Measurements from ENCODE around the gene CUL9.

CUL9 gene

DNA sequence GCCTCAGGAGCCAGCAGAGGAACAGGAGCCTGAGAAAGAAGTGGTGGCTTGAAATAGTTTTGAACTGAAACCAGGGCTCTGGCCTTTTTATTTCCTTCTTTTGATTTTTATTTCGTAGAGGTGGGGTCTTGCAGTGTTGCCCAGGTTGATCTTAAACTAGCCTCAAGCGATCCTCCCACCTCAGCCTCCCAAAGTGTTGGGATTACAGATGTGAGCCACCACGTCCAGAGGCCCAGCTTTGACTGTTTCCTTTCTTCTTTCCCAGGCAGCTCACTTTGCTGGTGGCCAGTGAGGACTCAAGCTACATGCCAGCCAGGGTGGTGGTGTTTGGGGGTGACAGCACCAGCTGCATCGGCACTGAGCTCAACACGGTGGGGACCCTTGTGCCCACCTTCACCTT lies 20.5 kb downstream of the CUL9 start:
- DNase-seq, result no peak

DNA sequence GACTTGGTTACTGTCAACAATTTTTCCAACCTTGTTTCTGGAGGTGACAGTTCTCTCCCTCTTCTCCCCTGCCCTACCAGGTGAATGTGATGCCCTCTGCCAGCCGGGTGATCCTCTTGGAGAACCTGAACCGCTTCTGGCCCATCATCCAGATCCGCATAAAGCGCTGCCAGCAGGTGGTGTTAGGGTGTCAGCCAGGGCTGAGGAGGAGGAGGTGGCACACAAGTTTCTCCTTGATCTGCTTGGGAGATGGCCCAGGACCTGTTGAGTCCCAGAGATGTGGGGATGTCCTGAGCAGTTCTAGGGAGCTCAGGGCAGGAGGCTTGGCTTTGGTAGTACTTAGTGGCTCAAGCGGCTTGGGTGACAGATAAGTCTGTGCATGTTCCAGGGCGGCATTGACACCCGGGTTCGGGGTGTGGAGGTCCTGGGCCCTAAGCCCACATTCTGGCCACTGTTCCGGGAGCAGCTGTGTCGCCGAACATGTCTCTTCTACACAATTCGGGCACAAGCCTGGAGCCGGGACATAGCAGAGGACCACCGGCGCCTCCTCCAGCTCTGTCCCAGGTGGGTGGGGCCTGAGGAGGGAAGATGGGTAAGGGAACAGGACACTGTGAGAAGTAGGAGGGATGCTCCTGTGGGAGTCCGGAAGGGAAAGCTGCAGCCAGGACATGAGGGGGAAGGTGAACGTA lies 21.2 kb downstream of the CUL9 start:
- DNase-seq, result no peak

DNA sequence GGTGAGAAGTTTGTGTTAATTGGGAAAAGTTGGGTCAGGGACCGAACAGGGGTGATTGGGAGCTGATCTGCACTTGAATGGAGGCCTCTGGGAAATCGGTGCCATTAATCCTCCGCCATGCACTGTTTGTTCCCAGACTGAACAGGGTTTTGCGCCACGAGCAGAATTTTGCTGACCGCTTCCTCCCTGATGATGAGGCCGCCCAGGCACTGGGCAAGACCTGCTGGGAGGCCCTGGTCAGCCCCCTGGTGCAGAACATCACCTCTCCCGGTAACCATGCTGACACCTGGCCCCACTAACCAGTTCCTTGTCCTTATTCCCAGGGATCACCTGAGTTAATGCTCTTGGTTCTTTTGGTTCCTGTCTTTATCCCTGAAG lies 21.7 kb downstream of the CUL9 start:
- DNase-seq, result no peak

DNA sequence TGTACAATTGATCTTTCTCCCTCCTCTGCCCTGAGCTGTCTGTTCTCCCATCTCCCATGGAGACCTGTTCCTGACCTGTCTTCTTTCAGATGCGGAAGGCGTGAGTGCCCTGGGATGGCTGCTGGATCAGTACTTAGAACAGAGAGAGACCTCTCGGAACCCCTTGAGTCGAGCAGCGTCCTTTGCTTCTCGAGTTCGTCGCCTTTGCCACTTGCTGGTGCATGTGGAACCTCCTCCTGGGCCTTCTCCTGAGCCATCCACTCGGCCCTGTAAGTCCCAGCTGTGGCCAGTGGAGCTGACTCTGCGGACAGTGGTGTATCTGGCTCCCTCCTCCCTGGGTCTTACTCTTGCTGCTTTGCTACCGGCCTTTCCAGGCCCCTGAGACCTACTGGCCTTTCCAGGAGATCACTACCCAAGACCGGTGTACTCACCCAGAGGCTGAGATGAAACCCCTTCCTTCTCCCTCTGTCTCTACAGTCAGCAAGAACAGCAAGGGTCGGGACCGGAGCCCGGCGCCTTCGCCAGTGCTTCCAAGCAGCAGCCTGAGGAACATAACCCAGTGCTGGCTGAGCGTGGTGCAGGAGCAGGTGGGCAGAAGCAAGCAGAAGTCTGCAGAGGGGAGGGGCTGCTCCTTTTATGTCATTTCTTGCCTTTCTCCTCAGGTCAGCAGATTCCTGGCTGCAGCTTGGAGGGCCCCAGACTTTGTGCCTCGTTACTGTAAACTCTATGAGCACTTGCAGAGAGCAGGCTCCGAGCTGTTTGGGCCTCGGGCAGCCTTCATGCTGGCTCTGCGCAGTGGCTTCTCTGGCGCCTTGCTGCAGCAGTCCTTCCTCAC lies 22.5 kb downstream of the CUL9 start:
- DNase-seq, result no peak

DNA sequence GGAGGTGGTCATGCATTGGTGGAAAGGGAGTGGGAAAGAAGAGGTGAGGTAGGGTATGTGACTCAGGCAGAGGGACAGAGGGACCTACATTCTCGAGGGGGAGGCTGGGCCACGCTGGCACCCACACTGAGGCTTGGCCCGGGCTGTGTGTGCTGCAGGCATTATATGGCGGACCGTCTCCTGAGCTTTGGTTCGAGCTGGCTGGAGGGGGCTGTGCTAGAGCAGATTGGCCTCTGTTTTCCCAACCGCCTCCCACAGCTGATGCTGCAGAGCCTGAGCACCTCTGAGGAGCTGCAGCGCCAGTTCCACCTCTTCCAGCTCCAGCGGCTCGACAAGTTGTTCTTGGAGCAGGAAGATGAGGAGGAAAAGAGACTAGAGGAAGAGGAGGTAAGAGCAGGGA lies 23.9 kb downstream of the CUL9 start:
- no peak for DNase-seq

DNA sequence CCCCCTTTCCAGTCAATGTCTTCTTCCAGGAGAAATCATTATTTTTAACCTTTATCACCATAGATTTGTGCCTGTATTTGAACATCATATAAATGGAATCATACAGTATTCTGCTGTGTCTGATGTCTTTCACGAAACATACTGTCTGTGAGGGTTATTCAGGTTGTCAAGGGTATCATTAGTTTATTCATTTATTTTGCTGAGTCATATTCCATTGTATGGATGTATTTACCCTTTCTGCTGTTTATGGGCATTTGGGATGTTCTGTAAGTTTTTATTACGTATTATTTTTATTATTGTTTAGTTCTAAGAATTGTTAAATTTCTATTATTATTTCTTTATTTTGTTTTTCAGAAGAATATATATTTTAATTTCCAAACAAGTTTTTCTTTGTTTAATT lies 25.3 kb downstream of the CUL9 start:
- DNase-seq, result no peak

DNA sequence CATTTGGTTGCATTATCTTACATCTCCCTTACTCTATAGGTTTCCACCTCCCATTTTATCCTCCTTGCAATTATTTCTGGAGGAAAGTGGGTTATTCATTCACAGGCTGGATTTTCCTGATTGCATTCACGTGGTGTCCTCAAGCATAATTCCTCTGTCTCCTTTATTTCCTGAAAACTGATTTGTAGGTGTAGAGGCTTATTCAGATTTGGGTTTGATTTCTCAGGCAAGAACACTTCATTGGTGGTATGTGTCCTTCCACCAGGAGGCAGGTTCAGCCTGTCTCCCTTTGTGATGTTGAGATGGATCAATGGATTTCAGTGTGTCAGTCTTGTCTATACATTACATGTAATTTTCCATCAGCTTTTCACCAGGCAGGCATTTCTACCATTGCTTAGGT lies 30.0 kb downstream of the CUL9 start:
- DNase-seq, result no peak

DNA sequence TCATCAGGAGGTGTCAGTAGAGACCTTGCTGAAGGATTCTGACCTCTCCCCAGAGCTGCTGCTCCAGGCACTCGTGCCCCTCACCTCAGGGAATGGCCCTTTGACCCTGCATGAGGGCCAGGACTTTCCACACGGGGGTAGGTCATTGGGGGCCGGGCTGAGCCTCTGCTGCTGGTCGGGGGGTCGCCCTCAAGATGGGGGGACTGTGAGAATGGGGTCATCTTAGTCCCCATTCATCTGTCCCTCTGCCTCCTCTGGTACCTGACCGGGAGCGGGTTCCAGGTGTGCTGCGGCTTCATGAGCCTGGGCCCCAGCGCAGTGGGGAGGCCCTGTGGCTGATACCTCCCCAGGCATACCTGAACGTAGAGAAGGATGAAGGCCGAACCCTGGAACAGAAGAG lies 31.4 kb downstream of the CUL9 start:
- DNase-seq, result no peak

DNA sequence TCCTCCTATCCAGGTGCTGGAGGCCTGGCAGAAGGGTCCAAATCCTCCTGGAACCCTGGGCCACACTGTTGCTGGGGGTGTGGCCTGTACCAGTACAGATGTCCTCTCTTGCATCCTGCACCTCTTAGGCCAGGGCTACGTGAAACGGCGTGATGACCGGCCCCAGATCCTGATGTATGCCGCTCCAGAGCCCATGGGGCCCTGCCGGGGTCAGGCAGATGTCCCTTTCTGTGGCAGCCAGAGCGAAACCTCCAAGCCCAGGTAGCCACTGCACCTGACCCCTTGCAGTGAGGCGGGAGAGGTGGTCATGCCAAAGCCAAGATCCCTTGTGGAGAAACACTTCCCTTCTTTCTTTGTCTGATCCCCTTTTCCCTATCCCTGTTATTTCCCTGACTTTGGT lies 33.1 kb downstream of the CUL9 start:
- DNase-seq, result no peak

DNA sequence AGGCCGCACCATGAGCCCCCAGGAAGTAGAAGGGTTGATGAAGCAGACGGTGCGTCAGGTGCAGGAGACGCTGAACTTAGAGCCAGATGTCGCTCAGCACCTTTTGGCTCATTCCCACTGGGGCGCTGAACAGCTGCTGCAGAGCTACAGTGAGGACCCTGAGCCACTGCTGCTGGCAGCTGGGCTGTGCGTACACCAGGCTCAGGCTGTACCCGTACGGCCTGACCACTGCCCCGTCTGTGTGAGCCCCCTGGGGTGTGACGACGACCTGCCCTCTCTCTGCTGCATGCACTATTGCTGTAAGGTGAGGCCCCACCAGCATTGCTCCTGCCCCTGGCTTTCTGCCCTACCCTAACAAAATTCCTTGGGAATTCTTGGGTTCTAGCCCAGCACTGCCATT lies 34.2 kb downstream of the CUL9 start:
- no peak for DNase-seq

DNA sequence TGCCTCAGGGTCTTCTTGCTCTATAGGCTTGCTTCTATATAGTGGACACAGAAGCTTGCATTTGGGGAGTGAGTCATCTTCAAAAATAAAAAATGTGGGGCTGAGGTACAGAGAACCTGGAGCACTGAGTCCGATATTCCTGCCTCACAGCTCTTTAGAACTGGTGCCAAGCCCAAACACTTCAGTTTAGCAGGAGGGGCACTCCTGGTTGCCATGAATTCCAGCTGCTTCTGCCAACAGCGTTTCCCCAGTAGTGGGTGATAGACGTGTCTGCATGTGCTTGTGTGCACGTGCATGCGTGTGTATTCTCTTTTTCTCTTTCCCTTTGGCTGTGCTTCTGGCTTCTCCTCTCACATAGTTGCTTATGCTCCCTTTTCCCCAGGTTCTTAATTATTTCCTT lies 35.4 kb downstream of the CUL9 start:
- no peak for DNase-seq

DNA sequence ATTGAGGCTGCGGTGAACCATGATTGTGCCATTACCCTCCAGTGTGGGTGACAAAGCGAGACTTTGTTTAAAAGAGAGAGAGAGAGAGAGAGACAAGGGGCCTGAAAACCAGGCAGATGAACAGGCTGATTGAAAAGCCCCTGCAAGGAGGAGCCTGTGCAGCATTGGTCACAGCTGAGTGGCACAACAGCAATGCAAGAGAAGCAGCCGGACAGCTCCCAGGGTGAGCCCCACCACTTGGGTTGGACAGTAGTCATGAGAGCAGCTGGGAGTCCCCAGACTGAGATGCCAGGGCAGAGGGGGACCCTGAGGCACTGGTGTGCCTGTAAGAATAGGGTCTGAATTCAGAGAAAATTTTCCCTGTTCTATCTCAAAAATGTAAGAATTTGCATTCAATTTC lies 37.1 kb downstream of the CUL9 start:
- DNase-seq, result no peak

DNA sequence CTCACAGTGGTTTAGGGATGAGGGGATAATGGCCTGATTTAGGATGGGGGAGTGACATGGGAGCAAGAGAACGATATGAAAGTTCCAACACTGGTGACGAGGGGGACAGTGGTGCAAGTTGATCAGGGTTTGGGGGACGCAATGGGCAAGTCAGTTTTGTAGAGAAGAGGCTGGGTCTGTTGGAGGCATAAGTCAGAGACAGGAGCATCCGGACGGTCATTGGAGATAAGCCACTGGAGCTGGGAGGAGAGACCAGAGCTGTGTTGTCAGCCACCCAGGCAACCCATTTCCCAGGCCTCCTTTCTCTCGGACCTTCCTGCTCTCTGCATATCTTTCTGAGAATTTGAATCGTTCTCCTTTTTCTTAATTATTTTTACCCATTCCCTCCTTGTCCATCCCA lies 37.8 kb downstream of the CUL9 start:
- DNase-seq, result no peak

DNA sequence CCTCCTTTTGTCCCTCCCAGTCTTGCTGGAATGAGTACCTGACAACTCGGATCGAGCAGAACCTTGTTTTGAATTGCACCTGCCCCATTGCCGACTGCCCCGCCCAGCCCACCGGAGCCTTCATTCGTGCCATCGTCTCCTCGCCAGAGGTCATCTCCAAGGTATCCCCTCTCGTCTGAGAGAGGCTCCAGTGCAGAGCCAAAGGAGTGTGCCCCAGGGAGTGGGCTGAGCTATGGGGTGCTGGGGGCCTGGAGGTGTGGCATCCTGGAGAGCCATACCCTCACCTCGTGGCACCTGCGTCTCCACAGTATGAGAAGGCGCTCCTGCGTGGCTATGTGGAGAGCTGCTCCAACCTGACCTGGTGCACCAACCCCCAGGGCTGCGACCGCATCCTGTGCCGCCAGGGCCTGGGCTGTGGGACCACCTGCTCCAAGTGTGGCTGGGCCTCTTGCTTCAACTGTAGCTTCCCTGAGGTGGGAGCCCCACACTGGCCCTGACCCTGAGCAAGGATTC lies 38.5 kb downstream of the CUL9 start:
- no peak for DNase-seq

DNA sequence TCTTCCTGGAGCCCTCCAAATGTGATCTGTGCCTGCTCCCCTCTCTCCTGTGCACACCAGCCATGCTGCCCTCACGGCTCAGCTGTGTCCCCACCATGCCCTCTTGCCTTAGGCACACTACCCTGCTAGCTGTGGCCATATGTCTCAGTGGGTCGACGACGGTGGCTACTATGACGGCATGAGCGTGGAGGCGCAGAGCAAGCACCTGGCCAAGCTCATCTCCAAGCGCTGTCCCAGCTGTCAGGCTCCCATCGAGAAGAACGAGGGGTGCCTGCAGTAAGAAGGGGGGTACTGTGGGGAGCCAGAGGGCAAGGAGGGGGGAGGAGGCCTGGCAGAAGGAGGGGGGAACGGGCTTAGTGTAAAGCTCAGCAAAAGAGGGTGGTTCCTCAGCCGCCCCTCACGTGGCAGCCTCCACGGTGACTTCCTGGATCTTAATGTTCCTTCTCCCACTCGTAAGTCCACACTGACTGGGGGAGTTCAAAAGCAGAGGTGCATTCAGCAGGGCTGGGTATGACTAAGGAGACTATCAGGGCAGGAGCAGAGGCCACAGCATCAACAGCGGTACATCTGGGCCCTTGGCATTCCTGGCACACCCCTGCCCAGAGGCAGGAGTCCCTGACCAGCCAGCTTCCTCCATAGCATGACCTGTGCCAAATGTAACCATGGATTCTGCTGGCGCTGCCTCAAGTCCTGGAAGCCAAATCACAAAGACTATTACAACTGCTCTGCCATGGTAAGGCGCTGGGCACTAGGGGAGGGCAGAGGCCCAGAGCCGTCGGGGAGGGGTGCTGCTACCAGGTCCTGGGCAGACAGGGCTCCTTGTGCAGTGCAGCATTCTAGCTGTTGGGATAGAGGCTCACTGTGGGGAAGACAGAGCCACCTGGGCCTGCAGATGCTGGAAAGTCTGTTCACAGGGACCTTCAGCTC lies 39.3 kb downstream of the CUL9 start:
- no peak for DNase-seq

DNA sequence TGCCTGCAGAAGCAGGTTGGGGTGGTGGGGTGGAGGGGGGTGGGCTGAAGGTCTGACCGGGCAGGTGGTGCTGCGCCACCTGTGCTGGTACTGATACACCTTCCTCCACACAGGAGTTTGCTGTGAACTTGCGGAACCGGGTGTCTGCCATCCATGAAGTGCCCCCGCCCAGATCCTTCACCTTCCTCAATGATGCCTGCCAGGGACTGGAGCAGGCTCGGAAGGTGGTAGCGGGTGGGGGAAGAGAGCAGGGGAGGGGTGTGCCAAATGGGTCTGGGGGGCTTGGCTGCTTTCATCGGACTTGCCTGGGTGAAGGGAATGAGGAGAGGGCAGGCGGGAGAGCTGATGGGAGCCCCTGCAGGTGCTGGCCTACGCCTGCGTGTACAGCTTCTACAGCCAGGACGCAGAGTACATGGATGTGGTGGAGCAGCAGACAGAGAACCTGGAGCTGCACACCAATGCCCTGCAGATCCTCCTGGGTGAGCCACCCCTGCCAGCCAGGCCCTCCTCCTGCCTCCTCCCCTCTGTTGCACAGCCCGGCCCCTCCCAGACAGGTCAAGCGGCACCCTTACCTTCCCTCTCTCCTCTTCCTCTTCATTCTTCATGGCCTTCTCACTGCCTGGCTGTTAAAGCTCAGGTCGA lies 40.5 kb downstream of the CUL9 start:
- no peak for DNase-seq

DNA sequence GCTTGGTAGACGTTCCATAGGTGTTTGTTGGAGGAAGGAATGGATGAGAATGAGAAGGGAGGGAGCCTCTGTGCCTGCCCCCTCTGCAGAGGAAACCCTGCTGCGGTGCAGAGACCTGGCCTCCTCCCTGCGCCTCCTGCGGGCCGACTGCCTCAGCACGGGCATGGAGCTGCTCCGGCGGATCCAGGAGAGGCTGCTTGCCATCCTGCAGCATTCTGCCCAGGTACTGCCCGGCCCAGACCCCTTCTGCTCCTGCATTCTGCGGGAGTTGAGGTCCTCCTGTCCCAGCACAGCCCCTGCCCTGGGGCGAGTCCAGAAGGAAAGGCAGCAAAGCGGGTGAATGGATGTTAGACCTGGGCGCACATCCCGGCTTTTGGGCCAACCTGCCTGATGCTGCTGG lies 41.2 kb downstream of the CUL9 start:
- no peak for DNase-seq

DNA sequence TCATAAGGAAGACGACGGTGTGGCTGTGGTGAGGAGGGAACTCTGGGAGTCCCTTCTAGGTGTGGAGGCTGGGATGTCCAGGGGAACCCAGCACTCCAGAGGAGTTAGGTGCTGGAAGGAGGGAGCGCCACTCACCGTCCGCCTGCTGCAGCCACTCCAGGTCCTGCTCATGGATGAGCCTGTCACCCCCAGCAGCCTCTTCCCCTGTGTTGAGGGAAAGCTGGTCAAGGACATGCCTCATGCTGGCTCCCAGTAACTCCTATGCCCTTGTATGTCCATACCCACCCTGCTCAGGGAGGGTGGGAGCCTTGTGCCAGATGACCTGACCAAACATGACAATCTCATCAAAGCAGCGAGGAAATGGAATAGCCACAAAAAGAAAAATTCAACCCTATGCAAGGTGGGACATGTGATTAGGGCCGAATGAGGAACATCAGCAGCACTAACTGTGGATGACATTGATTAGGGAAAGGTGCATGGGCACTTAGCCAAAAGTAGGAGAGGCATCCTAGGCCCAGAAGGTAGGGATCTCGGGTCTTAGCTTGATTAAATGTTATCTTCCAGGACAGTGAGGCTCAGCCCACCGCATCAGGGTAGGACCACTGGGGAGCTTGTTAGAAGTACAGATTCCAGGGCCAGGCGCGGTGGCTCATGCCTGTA lies 44.3 kb downstream of the CUL9 start:
- no peak for DNase-seq

DNA sequence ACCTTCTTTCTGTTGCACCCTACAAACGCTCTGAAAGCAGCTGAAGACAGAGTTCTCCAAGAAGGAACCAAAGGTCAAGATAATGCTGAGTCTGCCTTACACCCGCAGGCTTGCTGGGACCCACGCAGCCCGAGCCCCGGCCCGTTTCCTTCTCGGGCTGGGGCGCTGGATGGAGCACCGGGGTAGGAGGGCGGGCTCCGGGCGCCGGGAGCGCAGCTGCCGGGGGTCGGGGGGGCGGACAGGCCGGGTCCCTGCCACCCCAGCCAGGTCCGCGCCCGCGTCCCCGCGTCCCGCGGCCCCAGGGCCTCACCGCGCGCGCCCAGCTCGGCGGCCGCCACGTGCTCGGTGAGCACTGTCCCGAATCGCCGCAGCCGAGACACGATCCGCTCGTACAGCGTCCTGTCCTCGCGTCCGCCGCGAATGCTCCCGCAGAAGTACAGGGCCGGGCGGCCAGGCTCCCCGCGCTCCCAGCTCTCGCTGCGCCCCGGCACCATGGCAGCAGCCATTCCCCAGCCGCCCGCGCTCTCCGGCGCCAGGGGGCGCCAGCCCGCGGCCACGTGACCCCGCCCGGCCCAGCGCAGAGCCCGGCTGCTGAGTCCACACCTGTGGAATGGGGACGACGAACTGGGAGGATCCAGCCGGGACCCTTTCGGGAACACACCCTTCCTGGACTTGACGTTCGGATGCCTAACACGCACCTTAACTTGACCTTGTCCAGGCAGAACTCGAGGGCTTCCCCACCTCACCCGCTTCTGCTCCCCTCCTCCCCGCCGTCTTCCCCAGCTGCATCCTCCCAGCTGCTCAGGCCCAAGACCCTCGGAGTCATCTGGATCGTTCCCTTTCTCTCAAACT lies 47.2 kb downstream of the CUL9 start, which contains the start of gene DNPH1:
DNPH1 (minus strand) TSS at position 531 of the 852 bp plus-strand sequence; CDS start at position 506, 25 bp downstream.
- peak; percentile 81 to 85 for DNase-seq

DNA sequence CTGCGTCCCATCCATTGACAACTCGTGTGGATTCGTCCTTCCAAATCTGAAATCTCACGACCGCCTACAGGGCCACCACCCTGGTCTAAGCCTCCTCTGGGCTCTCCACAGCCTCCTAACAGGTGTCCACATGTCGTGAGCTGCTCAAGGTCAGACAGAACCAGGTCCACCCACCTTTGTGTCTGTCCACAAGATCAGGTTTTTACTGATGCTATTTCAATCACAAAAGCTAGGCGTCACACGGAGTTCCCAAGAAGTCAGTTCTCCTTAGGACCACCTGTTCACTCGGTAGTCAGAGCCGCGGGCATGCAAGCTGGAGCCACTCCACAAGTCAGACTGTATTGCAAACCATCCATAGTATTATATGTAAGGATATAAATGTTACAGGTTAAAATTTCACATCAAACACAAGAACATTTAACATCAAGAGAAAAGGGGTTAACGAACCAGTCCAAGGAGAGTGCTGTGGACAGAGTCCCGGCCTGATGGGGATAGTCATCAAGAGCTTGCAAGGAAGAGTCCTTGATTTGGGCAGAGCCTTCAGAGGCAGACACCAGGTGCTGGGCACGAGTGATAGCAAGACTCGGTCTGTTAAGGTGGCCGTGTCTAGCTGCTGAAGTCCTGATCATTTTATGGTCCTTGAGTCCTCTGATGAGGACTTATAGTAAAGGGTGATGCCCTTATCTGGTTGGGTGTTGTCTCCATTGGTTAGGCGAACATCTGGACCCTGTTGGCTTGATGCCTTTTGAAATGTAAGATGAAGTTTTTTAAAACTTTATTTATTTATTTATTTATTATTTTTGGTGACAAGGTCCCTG lies 48.0 kb downstream of the CUL9 start:
- DNase-seq, result no peak

All from CD4-positive, alpha-beta T cell treated with Interleukin-1 beta for 1 hour (primary cell).